SW480 (cell line): ENCODE measurements around the gene MAP3K21.
A peak's percentile ranks its signal among the peaks of the same experiment; 100 is the strongest.

Source experiments
- DNase-seq: peaks from one replicate; pipeline ENCODE4 v3.0.0-alpha.2; 2016; ENCODE audit warnings: low spot score

The MAP3K21 gene

GRCh38 chr1:233327651-233328141, at the start of gene MAP3K21:
Gene MAP3K21, plus strand, starts transcription at chr1:233327724. Its CDS starts 305 bp downstream, at chr1:233328029.
- no peak for DNase-seq

GRCh38 chr1:233278631-233279030, 48.9 kb upstream of the MAP3K21 start:
- DNase-seq, result no peak

GRCh38 chr1:233279971-233280370, 47.6 kb upstream of the MAP3K21 start:
- DNase-seq, result no peak

GRCh38 chr1:233281711-233282581, 45.6 kb upstream of the MAP3K21 start:
- no peak for DNase-seq

DNA sequence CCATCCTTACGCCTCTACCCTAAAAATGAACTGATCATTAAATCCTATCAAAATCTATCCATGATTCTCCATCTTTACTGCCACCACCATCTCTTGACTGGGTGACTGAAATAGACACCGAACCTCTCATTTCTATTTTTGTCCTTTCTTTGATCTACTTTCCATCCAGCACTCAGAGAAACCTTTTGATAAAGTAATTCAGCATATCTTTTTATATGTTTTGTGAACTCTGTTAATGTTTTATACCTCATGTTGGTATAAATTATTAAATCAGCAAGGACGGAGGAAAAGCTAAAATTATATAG, 45.0 kb upstream of the MAP3K21 start:
- DNase-seq, result no peak

DNA sequence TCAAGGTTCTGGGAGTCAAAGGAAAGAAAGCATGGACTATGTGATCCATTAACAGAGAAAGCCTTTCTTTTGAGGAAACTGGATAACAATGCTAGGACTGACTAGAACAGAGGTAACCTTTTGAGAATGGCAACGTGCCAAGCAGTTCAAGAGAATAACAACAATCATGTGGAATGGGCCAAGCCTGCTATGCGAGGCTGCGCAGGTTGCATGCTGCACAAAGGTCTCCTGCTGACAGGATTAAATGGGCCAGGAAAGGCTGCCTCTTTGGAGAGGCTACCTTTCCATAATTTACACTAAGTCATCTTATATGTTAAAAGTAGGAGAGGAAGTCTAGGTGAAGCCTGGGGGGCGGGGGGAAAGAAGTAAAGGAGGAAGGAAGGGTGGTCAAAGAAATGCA, 37.8 kb upstream of the MAP3K21 start:
- no peak for DNase-seq

DNA sequence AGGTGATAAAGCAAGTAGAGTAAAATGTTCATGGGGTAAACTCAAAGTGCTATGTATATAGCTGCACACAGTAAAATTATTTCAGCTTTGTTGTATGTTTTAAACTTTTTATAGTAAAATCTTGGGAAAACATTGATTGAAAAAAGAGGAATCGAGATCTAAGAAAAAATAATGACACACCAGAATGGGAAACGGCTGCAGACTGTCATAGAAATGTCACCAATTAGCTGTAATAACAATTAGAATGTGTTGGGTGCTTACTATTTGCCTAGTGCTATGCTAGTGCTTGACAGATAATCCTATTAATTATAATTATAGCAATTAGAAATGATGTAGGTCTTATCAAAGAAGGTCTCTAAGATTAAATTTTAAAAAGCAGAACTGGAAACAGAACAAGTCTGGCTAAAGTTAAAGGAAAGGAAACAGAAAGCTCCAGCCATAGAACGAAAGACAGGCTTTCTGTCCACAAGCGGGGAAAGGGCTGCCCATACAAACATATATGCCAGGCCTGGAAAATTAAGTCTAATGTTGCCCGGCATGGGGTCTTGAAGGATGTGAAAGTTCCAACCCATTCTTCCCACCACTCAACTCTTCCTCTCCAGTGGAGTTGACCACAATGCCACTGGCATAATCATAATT, 37.0 kb upstream of the MAP3K21 start:
- DNase-seq, result no peak

DNA sequence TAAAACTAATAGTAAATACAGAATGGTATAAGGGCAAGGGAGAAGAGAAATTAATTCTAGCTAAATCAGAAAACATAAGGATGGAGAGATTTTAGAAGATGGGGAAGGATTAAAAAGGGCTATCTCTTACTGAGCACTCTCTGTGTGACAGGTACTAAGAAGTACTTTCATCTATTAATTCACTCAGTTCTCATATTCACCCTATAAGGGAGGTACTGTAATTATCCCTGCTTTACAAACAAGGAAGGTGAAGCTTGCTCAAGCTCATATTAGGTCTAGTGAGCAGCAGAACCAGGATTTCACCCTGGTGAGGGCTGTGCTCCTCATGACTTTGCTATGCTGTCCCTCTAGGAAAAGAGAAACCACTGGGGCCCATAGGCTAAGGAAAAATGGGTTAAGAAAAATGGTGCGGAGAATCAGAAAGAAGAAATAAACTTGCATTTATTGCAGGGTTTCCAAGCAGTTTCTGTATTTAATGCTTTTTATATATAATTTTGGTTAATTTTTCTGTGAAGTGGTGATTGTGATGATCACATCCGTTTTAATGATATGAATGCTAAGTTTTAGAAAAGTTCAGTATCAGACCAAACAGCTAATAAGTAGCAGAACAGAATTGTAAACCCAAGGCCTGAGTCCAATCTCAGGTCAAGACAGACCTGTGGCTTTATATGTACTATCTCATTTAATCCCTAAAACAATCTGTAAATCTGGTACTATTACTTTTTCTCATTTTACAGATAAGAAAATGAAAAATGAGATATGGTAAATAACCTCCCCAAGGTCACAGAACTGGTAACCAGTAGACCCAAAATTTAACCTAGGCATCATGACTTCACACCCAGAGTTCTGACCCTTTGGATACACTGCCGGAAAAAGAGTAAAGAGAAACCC, 33.7 kb upstream of the MAP3K21 start:
- no peak for DNase-seq

DNA sequence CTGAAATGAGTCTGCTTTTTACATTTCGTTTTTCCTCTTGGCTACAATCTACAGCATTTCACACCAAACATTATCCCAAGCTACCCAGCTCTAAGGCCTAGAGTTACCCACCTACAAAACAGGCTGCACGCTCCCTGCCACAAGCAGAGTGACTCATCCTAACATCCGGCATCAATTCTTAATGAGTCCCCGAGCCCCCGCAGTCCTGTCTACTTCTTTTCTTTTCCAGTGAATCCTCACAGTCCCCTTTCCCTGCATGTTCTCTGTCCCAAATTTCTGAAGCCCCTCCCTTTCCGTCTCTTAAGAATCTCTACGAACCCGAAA, 32.6 kb upstream of the MAP3K21 start:
- DNase-seq, result peak; percentile 82

- peak; percentile 82 for DNase-seq
Measured at GRCh38 chr1:233295237-233295974, 32.1 kb upstream of the MAP3K21 start, which contains the start of gene PCNX2. Gene PCNX2, minus strand, starts transcription at chr1:233295725. Its CDS starts 247 bp downstream, at chr1:233295478.

GRCh38 chr1:233295975-233296322, 31.6 kb upstream of the MAP3K21 start:
- no peak for DNase-seq

DNA sequence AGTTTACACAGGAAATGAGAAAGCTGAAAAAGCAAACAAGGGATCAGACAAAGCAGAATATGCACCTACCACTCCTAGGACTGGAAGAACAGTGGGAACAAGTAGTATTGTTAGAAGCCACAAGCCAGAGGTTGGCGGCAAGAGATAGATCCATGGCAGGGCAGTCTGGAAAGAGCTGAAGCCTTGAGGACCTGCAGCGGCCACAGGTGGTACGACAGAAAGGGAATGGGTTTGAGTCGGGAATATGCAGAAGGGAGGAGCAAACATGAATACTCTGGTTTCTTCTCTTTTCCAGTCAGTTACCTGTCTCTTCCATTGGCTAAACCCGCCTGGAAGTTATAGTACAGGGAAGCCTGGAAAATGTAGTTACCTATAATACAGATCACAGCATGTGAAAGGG, 28.1 kb upstream of the MAP3K21 start:
- no peak for DNase-seq

GRCh38 chr1:233300326-233300725, 27.2 kb upstream of the MAP3K21 start:
- DNase-seq, result no peak

DNA sequence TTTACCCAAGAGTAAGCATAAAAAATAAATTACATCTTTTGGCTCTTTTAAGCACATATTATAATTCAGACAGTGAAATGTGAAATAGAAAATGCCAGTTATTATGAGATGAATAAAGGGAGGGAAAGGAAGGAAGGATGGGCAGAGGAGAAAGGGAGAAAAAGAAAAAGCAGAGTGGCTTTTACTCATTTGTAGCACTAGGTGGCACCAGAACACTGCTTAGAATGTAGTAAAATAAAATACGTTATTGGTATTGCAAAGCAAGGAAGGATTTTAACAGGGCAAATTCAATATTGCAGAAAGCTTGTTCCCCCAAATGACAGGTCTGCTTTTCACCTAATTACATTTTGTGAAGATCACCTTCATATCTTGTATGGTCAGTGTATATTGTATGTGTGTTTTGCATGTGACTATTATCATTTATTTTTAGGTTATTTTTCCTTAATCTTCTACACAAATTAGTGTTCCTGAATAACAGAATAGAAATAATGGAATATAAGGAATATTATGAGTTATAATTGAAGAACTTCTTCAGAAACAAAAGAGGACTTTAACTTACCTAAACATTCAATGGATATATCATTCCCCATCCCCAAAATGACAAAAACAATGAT, 22.9 kb upstream of the MAP3K21 start:
- DNase-seq, result peak; percentile 55

GRCh38 chr1:233313434-233314155, 13.9 kb upstream of the MAP3K21 start:
- DNase-seq, result no peak

GRCh38 chr1:233315718-233316301, 11.7 kb upstream of the MAP3K21 start:
- no peak for DNase-seq

DNA sequence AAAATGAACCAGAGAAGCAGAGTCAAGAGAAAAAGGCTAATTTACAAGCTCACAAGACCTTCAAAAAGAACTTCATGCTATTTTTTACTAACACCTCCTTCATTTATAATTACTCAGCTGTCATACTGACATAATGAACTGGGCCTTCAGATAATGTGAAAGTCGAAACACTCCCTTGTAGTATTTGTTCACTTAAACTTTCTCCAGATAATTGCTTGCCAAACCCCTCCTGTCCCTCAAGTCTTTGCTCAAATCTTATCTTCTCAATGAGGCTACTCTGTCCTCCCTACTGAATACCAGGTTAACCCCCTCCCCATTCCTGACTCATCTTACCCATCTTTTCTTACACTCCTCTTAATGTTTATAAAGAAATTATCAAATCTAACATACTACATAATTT, 11.1 kb upstream of the MAP3K21 start:
- DNase-seq, result no peak

GRCh38 chr1:233319272-233319671, 8.3 kb upstream of the MAP3K21 start:
- no peak for DNase-seq

DNA sequence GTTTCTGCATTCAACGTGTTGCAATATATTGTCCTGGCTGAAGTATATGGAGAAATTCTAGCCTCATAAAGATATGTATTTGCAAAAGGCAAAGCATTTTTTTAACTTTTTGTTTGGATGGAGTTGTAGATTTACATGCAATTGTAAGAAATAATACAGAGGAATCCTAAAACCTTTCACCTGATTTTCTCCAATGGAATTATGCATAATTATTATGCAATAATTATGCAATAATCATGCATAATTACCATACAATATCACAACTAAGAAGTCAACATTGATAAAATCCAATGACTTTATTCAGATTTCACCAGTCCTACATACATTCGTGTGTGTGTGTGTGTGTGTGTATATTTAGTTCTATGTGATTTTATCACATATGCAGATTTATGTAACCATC, 7.5 kb upstream of the MAP3K21 start:
- DNase-seq, result no peak

GRCh38 chr1:233323718-233324117, 3.8 kb upstream of the MAP3K21 start:
- no peak for DNase-seq
